Kidney (tissue), 14 donors: Measurements from ENCODE around the gene TNKS1BP1. TPM values are rescaled to one million over a fixed set of nuclear protein-coding genes. Genes with fewer than 3 reads are reported as not detected.

Experiments
- DNase-seq, 5 donors: peaks; one replicate each; pipeline ENCODE4 v3.0.0-alpha.2; 2013 to 2020
- FAIRE-seq: peaks from 2 replicates; lab custom pipeline; 2012; peaks lifted over from hg19 to GRCh38; lab: Jason Lieb, UNC
- H3K27ac ChIP-seq, 2 donors: one replicate each; pipeline ENCODE4 v1.7.0; 2013; ENCODE audit warnings: low read depth in 2 of 2, low read length in 2 of 2, inconsistent platforms in 1 of 2
- H3K27me3 ChIP-seq: one replicate; pipeline ENCODE4 v1.7.1; 2013; ENCODE audit warnings: low read length, inconsistent platforms; ENCODE audit not compliant: control insufficient read depth, insufficient read depth
- H3K36me3 ChIP-seq, 3 donors: one replicate each; pipeline versions ENCODE4 v1.7.0 to v1.7.1; 2013; ENCODE audit warnings: low read length in 3 of 3, control low read depth in 1 of 3, inconsistent platforms in 1 of 3; ENCODE audit not compliant: insufficient read depth in 3 of 3, control insufficient read depth in 2 of 3
- H3K4me1 ChIP-seq, 3 donors: one replicate each; pipeline versions ENCODE4 v1.7.0 to v1.7.1; 2013; ENCODE audit warnings: low read length in 3 of 3, inconsistent platforms in 1 of 3, low read depth in 1 of 3; ENCODE audit not compliant: control insufficient read depth in 2 of 3, insufficient read depth in 2 of 3
- H3K4me3 ChIP-seq, 3 donors: one replicate each; pipeline versions ENCODE4 v1.7.0 to v1.8.1; 2013; ENCODE audit warnings: low read length in 3 of 3, control low read depth in 1 of 3, inconsistent platforms in 1 of 3
- H3K9ac ChIP-seq, 3 donors: one replicate each; pipeline versions ENCODE4 v1.7.0 to v1.7.1; 2013; ENCODE audit warnings: low read length in 3 of 3, control low read depth in 1 of 3, inconsistent platforms in 1 of 3
- H3K9me3 ChIP-seq, 3 donors: one replicate each; pipeline versions ENCODE4 v1.7.0 to v1.7.1; 2013; ENCODE audit warnings: low read length in 3 of 3, control low read depth in 1 of 3, inconsistent platforms in 1 of 3; ENCODE audit not compliant: control insufficient read depth in 2 of 3, insufficient read depth in 1 of 3
- intact Hi-C: fragments of 100-400 bp; cut with DNase I; formaldehyde crosslinking; loops from one replicate; pipeline ENCODE4 v1.11.1; 2022
- polyA plus RNA-seq: library from polyadenylated mRNA; stranded (reverse); fragments of 350-450 nt; fragmentation: Illumina TruSeq; extraction: RNeasy Lipid Tissue Mini Kit (QIAGEN cat#74804); gene quantifications from one replicate; pipeline ENCODE4 v1.2.3, GENCODE V29; 2014; ENCODE audit warnings: low read depth, low replicate concordance; ENCODE audit not compliant: insufficient read depth
- total RNA-seq: library from RNA; stranded (reverse); fragmentation: NEBNext Ultra II Directional; extraction: Animal tissue kit (Norgen Biotek cat#: 25700); gene quantifications from one replicate; pipeline ENCODE4 v1.2.1, GENCODE V29; 2021
- TF ChIP-seq, protein P1 (sequence below): IDR thresholded peaks from 3 replicates; pipeline ENCODE4 v1.5.1; 2012; ENCODE audit warnings: mild to moderate bottlenecking, moderate library complexity, borderline replicate concordance; ENCODE audit not compliant: insufficient read depth; ENCODE audit errors: extremely low read depth
- donor health status: control.
- donor health status: control.
- donor health status: control.
- donor health status: control.
- donor health status: control.
- donor health status: DM: yes; HTN: yes; CAD: no.
- donor health status: Normal renal cell carcinoma (clear cell type).

The TNKS1BP1 gene
- total and polyA plus RNA-seq, 2 donors from 2014 or later = 53.3 to 206 TPM

DNA sequence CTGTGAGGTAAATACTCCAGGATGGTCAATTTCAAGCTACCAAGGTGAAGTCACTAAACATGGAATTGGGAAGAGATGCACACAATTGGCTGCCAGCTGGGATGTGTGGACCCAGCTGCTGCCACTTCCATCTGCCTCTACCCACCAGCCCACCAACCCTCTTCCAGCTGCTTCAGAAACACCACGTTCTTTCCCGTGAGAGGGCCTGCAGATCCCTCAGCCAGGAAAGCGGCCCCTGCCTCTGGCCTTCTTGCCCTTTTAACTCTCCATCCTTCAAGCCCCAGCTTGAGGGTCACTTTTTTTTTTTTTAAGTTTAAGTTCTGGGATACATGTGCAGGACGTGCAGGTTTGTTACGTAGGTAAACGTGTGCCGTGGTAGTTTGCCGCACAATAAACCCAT, 36.2 kb upstream of the TNKS1BP1 start:
- TF ChIP-seq, protein P1, sequence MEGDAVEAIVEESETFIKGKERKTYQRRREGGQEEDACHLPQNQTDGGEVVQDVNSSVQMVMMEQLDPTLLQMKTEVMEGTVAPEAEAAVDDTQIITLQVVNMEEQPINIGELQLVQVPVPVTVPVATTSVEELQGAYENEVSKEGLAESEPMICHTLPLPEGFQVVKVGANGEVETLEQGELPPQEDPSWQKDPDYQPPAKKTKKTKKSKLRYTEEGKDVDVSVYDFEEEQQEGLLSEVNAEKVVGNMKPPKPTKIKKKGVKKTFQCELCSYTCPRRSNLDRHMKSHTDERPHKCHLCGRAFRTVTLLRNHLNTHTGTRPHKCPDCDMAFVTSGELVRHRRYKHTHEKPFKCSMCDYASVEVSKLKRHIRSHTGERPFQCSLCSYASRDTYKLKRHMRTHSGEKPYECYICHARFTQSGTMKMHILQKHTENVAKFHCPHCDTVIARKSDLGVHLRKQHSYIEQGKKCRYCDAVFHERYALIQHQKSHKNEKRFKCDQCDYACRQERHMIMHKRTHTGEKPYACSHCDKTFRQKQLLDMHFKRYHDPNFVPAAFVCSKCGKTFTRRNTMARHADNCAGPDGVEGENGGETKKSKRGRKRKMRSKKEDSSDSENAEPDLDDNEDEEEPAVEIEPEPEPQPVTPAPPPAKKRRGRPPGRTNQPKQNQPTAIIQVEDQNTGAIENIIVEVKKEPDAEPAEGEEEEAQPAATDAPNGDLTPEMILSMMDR = no peak
- Histone ChIP-seq H3K9me3 (no peaks in the 10 kb centered on the region), H3K36me3 (no peaks in the 10 kb centered on the region), H3K4me1 (no peaks in the 10 kb centered on the region), H3K9ac (no peak overlapping the region), H3K27ac (no peak overlapping the region), H3K4me3 (no peak overlapping the region), H3K27me3 (no peaks in the 10 kb centered on the region)
- no peak for DNase-seq
- intact Hi-C loops = no loop called here
- no peak for FAIRE-seq

DNA sequence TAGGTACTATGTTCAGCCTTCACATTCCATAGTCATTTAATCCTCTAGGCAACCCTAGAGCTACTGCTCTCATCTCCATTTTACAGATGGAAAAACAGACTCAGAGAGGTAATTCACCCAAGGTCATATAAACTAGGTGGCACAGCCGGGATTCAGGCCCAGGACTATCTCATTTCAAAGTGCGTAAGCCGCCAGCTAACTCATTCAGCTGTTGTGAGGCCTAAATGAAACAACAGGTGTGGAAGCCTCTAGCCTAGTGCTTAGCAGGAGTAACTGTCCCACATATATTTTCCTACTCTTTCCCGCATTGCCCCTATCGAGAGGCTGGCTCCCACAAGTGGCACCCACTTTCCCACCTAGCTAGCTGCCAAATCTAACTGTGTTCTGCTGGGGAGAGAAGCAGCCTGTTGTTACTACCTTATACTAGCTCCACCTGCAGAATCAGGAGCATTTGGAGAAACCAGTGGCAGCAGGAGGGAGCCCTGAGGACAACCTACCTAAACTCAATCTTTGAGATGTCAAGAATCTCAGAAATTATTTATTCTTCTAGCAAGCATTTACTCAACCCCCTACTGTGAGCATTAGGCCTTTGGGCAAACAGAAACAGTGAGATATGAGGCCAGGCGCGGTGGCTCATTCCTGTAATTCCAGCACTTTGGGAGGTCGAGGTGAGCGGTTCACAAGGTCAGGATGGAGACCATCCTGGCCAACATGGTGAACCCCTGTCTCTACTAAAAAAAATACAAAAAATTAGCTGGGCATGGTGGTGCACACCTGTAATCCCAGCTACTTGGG, 35.3 kb upstream of the TNKS1BP1 start:
- FAIRE-seq (no peak), DNase-seq (no peak)
- intact Hi-C loops = no loop called here
- Histone ChIP-seq H3K9ac (no peak overlapping the region), H3K27me3 (no peaks in the 10 kb centered on the region), H3K27ac (no peak overlapping the region), H3K9me3 (no peaks in the 10 kb centered on the region), H3K4me3 (no peak overlapping the region), H3K4me1 (no peaks in the 10 kb centered on the region), H3K36me3 (no peaks in the 10 kb centered on the region)
- TF ChIP-seq, protein P1 = no peak

DNA sequence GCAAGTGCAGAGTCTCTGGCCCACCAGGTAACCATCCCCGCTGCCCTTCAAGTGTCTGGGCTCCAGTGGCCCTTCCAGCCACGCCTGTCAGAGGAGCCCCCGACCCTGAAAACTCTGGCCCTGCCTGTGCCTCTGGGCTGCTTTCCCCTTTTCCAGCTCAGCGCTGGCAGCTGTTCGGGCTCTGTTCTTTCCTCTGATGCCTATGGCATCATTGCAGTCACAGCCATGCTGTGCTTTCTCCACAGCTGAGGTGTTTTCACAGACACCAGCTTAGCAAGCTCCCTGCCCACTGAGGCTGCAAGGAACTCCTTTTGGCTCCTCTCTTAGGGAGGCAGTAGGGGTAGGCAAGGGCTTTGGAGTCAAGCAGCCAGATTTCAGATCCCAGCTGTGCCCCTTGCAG, 34.6 kb upstream of the TNKS1BP1 start:
- H3K27ac ChIP-seq = no peak overlapping the region
- DNase-seq = no peak
- H3K27me3 ChIP-seq = no peaks in the 10 kb centered on the region
- H3K36me3 ChIP-seq = no peaks in the 10 kb centered on the region
- no peaks in the 10 kb centered on the region for H3K4me1 ChIP-seq
- TF ChIP-seq, protein P1 = no peak
- no peak overlapping the region for H3K4me3 ChIP-seq
- no peak overlapping the region for H3K9ac ChIP-seq
- intact Hi-C loops = no loop called here
- H3K9me3 ChIP-seq = no peaks in the 10 kb centered on the region
- no peak for FAIRE-seq
